Tibial nerve (tissue), 4 donors: Measurements from ENCODE around the gene NKD1. TPM values are rescaled to one million over a fixed set of nuclear protein-coding genes. Genes with fewer than 3 reads are reported as not detected.

Experiments
- DNase-seq, 2 donors: peaks; one replicate each; pipeline ENCODE4 v3.0.0-alpha.2; 2019; ENCODE audit warnings: low spot score in 2 of 2
- H3K27ac ChIP-seq, 4 donors: fragments of 200-600 bp; sonication (generic) in 3 of 4; one replicate each; pipeline ENCODE4 v1.5.1; 2017 to 2019; ENCODE audit warnings: mild to moderate bottlenecking in 1 of 4
- H3K27me3 ChIP-seq, 2 donors: fragments of 200-600 bp; sonication (generic) in 1 of 2; one replicate each; pipeline versions ENCODE4 v1.5.1 to v1.6.0; 2017 to 2019
- H3K36me3 ChIP-seq, 3 donors: fragments of 200-600 bp; sonication (generic); one replicate each; pipeline ENCODE4 v1.5.1; 2018 to 2019
- H3K4me1 ChIP-seq, 4 donors: fragments of 200-600 bp; sonication (generic) in 3 of 4; one replicate each; pipeline ENCODE4 v1.5.1; 2017 to 2019
- H3K4me3 ChIP-seq, 4 donors: fragments of 200-600 bp; sonication (generic) in 3 of 4; one replicate each; pipeline ENCODE4 v1.5.1; 2017 to 2019; ENCODE audit warnings: mild to moderate bottlenecking in 1 of 4, moderate library complexity in 1 of 4
- H3K9me3 ChIP-seq, 4 donors: fragments of 200-600 bp; sonication (generic) in 3 of 4; one replicate each; pipeline ENCODE4 v1.5.1; 2017 to 2019
- CTCF ChIP-seq, 5 experiments: fragments of 200-600 bp in 3 of 5; fragments of 450-650 bp in 2 of 5; sonication (generic) in 3 of 5; IDR thresholded peaks; one replicate each; pipeline ENCODE4 v1.5.1; 2016 to 2019; ENCODE audit warnings: antibody characterized with exemption in 5 of 5, mild to moderate bottlenecking in 3 of 5, moderate library complexity in 2 of 5
- EP300 ChIP-seq, 2 donors: sonication (generic); formaldehyde crosslinking; IDR thresholded peaks; one replicate each; pipeline ENCODE4 v1.6.1; 2017; ENCODE audit warnings: antibody characterized with exemption in 2 of 2, mild to moderate bottlenecking in 1 of 2
- POLR2A ChIP-seq, 2 donors: fragments of 450-650 bp; IDR thresholded peaks; one replicate each; pipeline ENCODE4 v1.6.1; 2017; ENCODE audit warnings: antibody characterized with exemption in 2 of 2, mild to moderate bottlenecking in 2 of 2, moderate library complexity in 2 of 2
- WGBS, 2 donors: methylation state at CpG; one replicate each; pipeline ENCODE4 v1.1.5; 2018; 5-methylcytosine and 5-hydroxymethylcytosine counted together
- total RNA-seq, 4 donors: library from RNA; depleted of rRNA; stranded (reverse); fragments of >200 nt; gene quantifications; one replicate each; pipeline ENCODE4 v1.1.0, GENCODE V29; 2016

NKD1 gene
- total RNA-seq, 4 donors from 2014 or later = 20.1 to 92.4 (median 43.1) TPM

- Histone ChIP-seq H3K4me3 (no peak overlapping the region), H3K9me3 (no peaks in the 10 kb centered on the region), H3K27me3 (no peaks in the 10 kb centered on the region), H3K4me1 (peaks cover 0 to 43% (median 6%) of the 10 kb centered on the region in 4 donors), H3K27ac (no peak overlapping the region), H3K36me3 (no peaks in the 10 kb centered on the region)
- 71 to 75% methylated on average over 7 of the region's 7 CpGs for WGBS, 2 donors
- TF ChIP-seq POLR2A (IDR thresholded peaks at IDR 0.05) = no peak
- no peak for TF ChIP-seq CTCF (IDR thresholded peaks at IDR 0.05)
- DNase-seq = no peak
Measured at GRCh38 chr16:50614955-50615724, 66.9 kb downstream of the NKD1 start.

GRCh38 chr16:50615891-50616290, 67.7 kb downstream of the NKD1 start:
- no peaks in the 10 kb centered on the region for H3K27me3 ChIP-seq
- no peak overlapping the region for H3K27ac ChIP-seq
- peaks cover 0 to 36% (median 6%) of the 10 kb centered on the region in 4 donors for H3K4me1 ChIP-seq
- 48 to 50% methylated on average over 5 of the region's 5 CpGs for WGBS, 2 donors
- DNase-seq = no peak
- no peaks in the 10 kb centered on the region for H3K36me3 ChIP-seq
- H3K9me3 ChIP-seq = no peaks in the 10 kb centered on the region
- H3K4me3 ChIP-seq = no peak overlapping the region
- no peak for TF ChIP-seq POLR2A (IDR thresholded peaks at IDR 0.05)
- TF ChIP-seq EP300 (IDR thresholded peaks at IDR 0.05) = no peak
- TF ChIP-seq CTCF (IDR thresholded peaks at IDR 0.05) = no peak

GRCh38 chr16:50616386-50616785, 68.2 kb downstream of the NKD1 start:
- WGBS, 2 donors = 93 to 94% methylated on average over 6 of the region's 6 CpGs
- DNase-seq = no peak

GRCh38 chr16:50616883-50617645, 68.9 kb downstream of the NKD1 start:
- Histone ChIP-seq H3K27me3 (no peaks in the 10 kb centered on the region), H3K9me3 (no peaks in the 10 kb centered on the region), H3K27ac (no peak overlapping the region), H3K36me3 (no peaks in the 10 kb centered on the region), H3K4me1 (peaks cover 0 to 30% (median 6%) of the 10 kb centered on the region in 4 donors), H3K4me3 (no peak overlapping the region)
- no peak for DNase-seq
- TF ChIP-seq POLR2A (IDR thresholded peaks at IDR 0.05) (no peak), EP300 (IDR thresholded peaks at IDR 0.05) (no peak), CTCF (IDR thresholded peaks at IDR 0.05) (no peak)
- 75 to 77% methylated on average over 11 of the region's 11 CpGs for WGBS, 2 donors

More at GRCh38 chr16:50616386-50616785, 68.2 kb downstream of the NKD1 start:
- Histone ChIP-seq H3K9me3 (no peaks in the 10 kb centered on the region), H3K27ac (no peak overlapping the region), H3K4me1 (peaks cover 0 to 31% (median 6%) of the 10 kb centered on the region in 4 donors), H3K27me3 (no peaks in the 10 kb centered on the region), H3K4me3 (no peak overlapping the region), H3K36me3 (no peaks in the 10 kb centered on the region)
- TF ChIP-seq POLR2A (IDR thresholded peaks at IDR 0.05) = no peak
- TF ChIP-seq CTCF (IDR thresholded peaks at IDR 0.05) = no peak
- TF ChIP-seq EP300 (IDR thresholded peaks at IDR 0.05) = no peak

- H3K36me3 ChIP-seq = no peaks in the 10 kb centered on the region
- no peak overlapping the region for H3K27ac ChIP-seq
- DNase-seq = no peak
- TF ChIP-seq POLR2A (IDR thresholded peaks at IDR 0.05) (no peak), EP300 (IDR thresholded peaks at IDR 0.05) (no peak), CTCF (IDR thresholded peaks at IDR 0.05) (no peak)
- H3K4me3 ChIP-seq = no peak overlapping the region
- no peaks in the 10 kb centered on the region for H3K9me3 ChIP-seq
- H3K4me1 ChIP-seq = peaks cover 0 to 28% (median 6%) of the 10 kb centered on the region in 4 donors
- WGBS, 2 donors = 88 to 97% methylated on average over 2 of the region's 2 CpGs
- no peaks in the 10 kb centered on the region for H3K27me3 ChIP-seq
Measured at GRCh38 chr16:50617646-50618184, 69.5 kb downstream of the NKD1 start.
